CD14-positive monocyte (primary cell): ENCODE data around the gene FASN. TPM values are rescaled to one million over a fixed set of nuclear protein-coding genes. Genes with fewer than 3 reads are reported as not detected.

ENCODE experiments used
- DNase-seq, 3 donors: peaks; one replicate each; pipeline ENCODE4 v3.0.0-alpha.2; 2011 to 2022
- H2AFZ ChIP-seq: 2 replicates; pipeline ENCODE4 v1.6.0; 2012; ENCODE audit warnings: mild to moderate bottlenecking, low read depth, low read length, inconsistent platforms; ENCODE audit not compliant: insufficient read depth, poor library complexity, severe bottlenecking
- H3K27ac ChIP-seq, 2 donors: 1 replicate in 1 of 2; 2 replicates in 1 of 2; pipeline ENCODE4 v1.5.1; 2012 to 2013; ENCODE audit warnings: low read length in 2 of 2, control low read depth in 1 of 2, inconsistent platforms in 1 of 2, low read depth in 1 of 2, mild to moderate bottlenecking in 1 of 2
- H3K27me3 ChIP-seq, 2 donors: one replicate each; pipeline versions ENCODE4 v1.6.0 to v1.6.1; 2011 to 2013; ENCODE audit warnings: low read length in 2 of 2; ENCODE audit not compliant: control insufficient read depth in 2 of 2, insufficient read depth in 2 of 2
- H3K36me3 ChIP-seq, 2 donors: replicated peaks in 1 of 2; 1 replicate in 1 of 2; 2 replicates in 1 of 2; pipeline versions ENCODE4 v1.5.1 to v1.6.1; 2012 to 2013; ENCODE audit warnings: low read length in 2 of 2, control low read depth in 1 of 2, inconsistent platforms in 1 of 2, mild to moderate bottlenecking in 1 of 2; ENCODE audit not compliant: insufficient read depth in 2 of 2, control insufficient read depth in 1 of 2
- H3K4me1 ChIP-seq, 2 donors: 1 replicate in 1 of 2; 2 replicates in 1 of 2; pipeline versions ENCODE4 v1.5.1 to v1.6.1; 2012 to 2013; ENCODE audit warnings: low read length in 2 of 2, control low read depth in 1 of 2, inconsistent platforms in 1 of 2, mild to moderate bottlenecking in 1 of 2, moderate library complexity in 1 of 2; ENCODE audit not compliant: insufficient read depth in 2 of 2, control insufficient read depth in 1 of 2
- H3K4me2 ChIP-seq: replicated peaks from 2 replicates; pipeline ENCODE3; 2012; ENCODE audit warnings: low read length, moderate library complexity, mild to moderate bottlenecking; ENCODE audit not compliant: poor library complexity, severe bottlenecking; ENCODE audit errors: extremely low read depth
- H3K4me3 ChIP-seq, 3 experiments: fragments of 200-600 bp in 1 of 3; sonication (generic) in 1 of 3; replicated peaks in 1 of 3; 1 replicate in 2 of 3; 2 replicates in 1 of 3; pipeline ENCODE4 v1.5.1; 2011 to 2013; ENCODE audit warnings: low read length in 3 of 3, mild to moderate bottlenecking in 3 of 3, control low read depth in 2 of 3, low read depth in 2 of 3, inconsistent platforms in 1 of 3, moderate library complexity in 1 of 3
- H3K79me2 ChIP-seq: 2 replicates; pipeline ENCODE4 v1.6.0; 2012; ENCODE audit warnings: mild to moderate bottlenecking, control low read depth, inconsistent platforms, low read length, moderate library complexity; ENCODE audit not compliant: insufficient read depth
- H3K9ac ChIP-seq: 2 replicates; pipeline ENCODE4 v1.6.0; 2017; ENCODE audit warnings: low read length, mild to moderate bottlenecking; ENCODE audit not compliant: insufficient read depth, poor library complexity, severe bottlenecking
- H3K9me3 ChIP-seq, 2 donors: replicated peaks in 1 of 2; 1 replicate in 1 of 2; 2 replicates in 1 of 2; pipeline versions ENCODE4 v1.5.1 to v1.6.1; 2012 to 2013; ENCODE audit warnings: low read length in 2 of 2, control low read depth in 1 of 2; ENCODE audit not compliant: control insufficient read depth in 1 of 2, insufficient read depth in 1 of 2
- H4K20me1 ChIP-seq: 2 replicates; pipeline ENCODE4 v1.6.0; 2012; ENCODE audit warnings: mild to moderate bottlenecking, low read length, control low read depth, moderate library complexity; ENCODE audit not compliant: insufficient read depth
- H3K27ac Mint-ChIP-seq, 7 donors: one replicate each; pipeline ENCODE4 v1.8.0; 2020; ENCODE audit warnings: mild to moderate bottlenecking in 7 of 7, mixed read lengths in 7 of 7, moderate library complexity in 6 of 7, inconsistent platforms in 2 of 7
- H3K27me3 Mint-ChIP-seq, 3 donors: one replicate each; pipeline ENCODE4 v1.8.0; 2021 to 2022; ENCODE audit warnings: low read depth in 3 of 3, mild to moderate bottlenecking in 3 of 3, mixed read lengths in 3 of 3, moderate library complexity in 3 of 3, inconsistent platforms in 1 of 3
- H3K36me3 Mint-ChIP-seq, 2 donors: one replicate each; pipeline ENCODE4 v1.8.0; 2020; ENCODE audit warnings: mixed read lengths in 2 of 2, inconsistent platforms in 1 of 2, mild to moderate bottlenecking in 1 of 2
- H3K4me1 Mint-ChIP-seq: one replicate; pipeline ENCODE4 v1.8.0; 2020; ENCODE audit warnings: mild to moderate bottlenecking, mixed read lengths
- H3K4me3 Mint-ChIP-seq, 2 donors: one replicate each; pipeline ENCODE4 v1.8.0; 2020; ENCODE audit warnings: mild to moderate bottlenecking in 2 of 2, mixed read lengths in 2 of 2, moderate library complexity in 1 of 2
- H3K9me3 Mint-ChIP-seq, 7 donors: one replicate each; pipeline ENCODE4 v1.8.0; 2020 to 2022; ENCODE audit warnings: mixed read lengths in 7 of 7, mild to moderate bottlenecking in 6 of 7, moderate library complexity in 6 of 7, inconsistent platforms in 2 of 7
- WGBS: methylation state at CpG from one replicate; pipeline ENCODE4 v1.1.5; 2013; ENCODE audit warnings: missing lambda C conversion rate; ENCODE audit not compliant: insufficient coverage; 5-methylcytosine and 5-hydroxymethylcytosine counted together
- intact Hi-C, 2 donors: fragments of 100-400 bp; cut with micrococcal nuclease; formaldehyde crosslinking; loops; one replicate each; pipeline versions ENCODE4 v1.15.0 to v1.15.1; 2023
- polyA plus RNA-seq, 3 donors: library from polyadenylated mRNA; depleted of rRNA in 1 of 3; unstranded in 2 of 3; stranded (reverse) in 1 of 3; fragments of 300-500 nt in 2 of 3; fragments of >200 nt in 1 of 3; fragmentation: Illumina TruSeq in 2 of 3; gene quantifications; 1 replicate in 2 of 3; 2 replicates in 1 of 3; pipeline ENCODE4 v1.2.3, GENCODE V29; 2012 to 2021
- TF ChIP-seq, protein P1 (sequence below): fragments of 200-600 bp; IDR thresholded peaks from one replicate; pipeline ENCODE4 v1.8.0; 2022; ENCODE audit warnings: antibody characterized with exemption, mild to moderate bottlenecking

Gene FASN
- polyA plus RNA-seq, 3 donors: 0.08 to 8.4 (median 0.13) TPM

DNA sequence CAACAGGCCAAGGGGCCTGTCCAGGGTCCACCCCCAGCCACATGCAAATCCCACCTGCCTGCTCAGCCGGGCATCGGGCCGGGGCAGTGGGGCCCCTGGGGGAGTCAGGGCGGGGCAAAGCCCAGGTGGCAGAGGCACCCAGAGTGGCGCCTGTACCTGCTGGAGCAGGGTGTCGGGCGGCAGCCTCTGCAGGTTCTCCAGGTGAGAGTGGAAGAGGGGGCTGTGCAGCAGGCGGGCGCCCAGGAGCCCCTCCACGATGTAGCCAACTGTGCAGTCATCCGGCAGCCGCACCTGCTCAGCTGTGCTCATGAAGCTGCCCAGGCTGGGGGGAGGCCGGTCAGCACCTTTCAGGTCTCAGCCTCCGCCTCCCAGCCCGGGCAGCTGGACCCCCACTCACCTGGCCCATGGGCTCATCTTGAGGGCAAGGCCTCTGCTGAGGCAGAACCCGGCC lies 48.5 kb downstream of the FASN start:
- Histone ChIP-seq H3K27ac (no peak overlapping the region), H3K9ac (no peak overlapping the region), H3K79me2 (peaks cover 24% of the 10 kb centered on the region), H3K9me3 (no peaks in the 10 kb centered on the region), H4K20me1 (peaks cover 23% of the 10 kb centered on the region), H3K4me2 (no peak overlapping the region), H3K4me1 (peaks cover 20 to 29% of the 10 kb centered on the region in 2 donors), H3K4me3 (no peak overlapping the region), H2AFZ (no peak overlapping the region), H3K27me3 (no peaks in the 10 kb centered on the region), H3K36me3 (peaks cover 33 to 42% of the 10 kb centered on the region in 2 donors)
- TF ChIP-seq, protein P1, sequence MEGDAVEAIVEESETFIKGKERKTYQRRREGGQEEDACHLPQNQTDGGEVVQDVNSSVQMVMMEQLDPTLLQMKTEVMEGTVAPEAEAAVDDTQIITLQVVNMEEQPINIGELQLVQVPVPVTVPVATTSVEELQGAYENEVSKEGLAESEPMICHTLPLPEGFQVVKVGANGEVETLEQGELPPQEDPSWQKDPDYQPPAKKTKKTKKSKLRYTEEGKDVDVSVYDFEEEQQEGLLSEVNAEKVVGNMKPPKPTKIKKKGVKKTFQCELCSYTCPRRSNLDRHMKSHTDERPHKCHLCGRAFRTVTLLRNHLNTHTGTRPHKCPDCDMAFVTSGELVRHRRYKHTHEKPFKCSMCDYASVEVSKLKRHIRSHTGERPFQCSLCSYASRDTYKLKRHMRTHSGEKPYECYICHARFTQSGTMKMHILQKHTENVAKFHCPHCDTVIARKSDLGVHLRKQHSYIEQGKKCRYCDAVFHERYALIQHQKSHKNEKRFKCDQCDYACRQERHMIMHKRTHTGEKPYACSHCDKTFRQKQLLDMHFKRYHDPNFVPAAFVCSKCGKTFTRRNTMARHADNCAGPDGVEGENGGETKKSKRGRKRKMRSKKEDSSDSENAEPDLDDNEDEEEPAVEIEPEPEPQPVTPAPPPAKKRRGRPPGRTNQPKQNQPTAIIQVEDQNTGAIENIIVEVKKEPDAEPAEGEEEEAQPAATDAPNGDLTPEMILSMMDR: no peak
- H3K4me1 Mint-ChIP-seq: peaks cover 19% of the 10 kb centered on the region
- peaks cover 19 to 49% of the 10 kb centered on the region in 2 donors for H3K36me3 Mint-ChIP-seq
- no peak for DNase-seq
- no peaks in the 10 kb centered on the region for H3K27me3 Mint-ChIP-seq
- intact Hi-C loops: no loop called here
- no peak overlapping the region for H3K4me3 Mint-ChIP-seq
- no peaks in the 10 kb centered on the region for H3K9me3 Mint-ChIP-seq
- no peak overlapping the region for H3K27ac Mint-ChIP-seq
- WGBS: 97% methylated on average over 11 of the region's 16 CpGs

DNA sequence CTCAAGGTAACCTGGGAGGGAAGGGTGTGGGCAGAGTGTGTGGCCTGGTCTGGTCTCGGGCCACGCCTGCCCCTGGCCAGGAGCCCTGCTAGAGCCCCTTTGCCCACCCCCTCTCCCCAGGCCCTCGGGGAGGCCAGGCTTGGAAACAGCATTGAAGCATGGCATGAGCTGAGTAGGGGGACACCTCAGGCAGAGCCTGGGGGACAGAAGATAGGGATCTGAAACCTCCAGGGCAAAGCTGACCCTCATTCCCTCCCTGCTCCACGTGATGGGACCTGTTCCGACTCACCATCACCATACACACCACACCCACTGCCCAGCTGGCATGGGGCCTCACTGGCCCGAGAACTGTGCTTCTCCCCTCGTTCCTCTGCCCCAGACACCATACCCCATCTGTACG lies 48.9 kb downstream of the FASN start:
- no peak overlapping the region for H3K27ac Mint-ChIP-seq
- no peak overlapping the region for H3K9ac ChIP-seq

More for the DNA sequence above, 48.9 kb downstream of the FASN start:
- DNase-seq: no peak
- Histone ChIP-seq H3K27me3 (no peaks in the 10 kb centered on the region), H3K79me2 (peaks cover 24% of the 10 kb centered on the region), H2AFZ (no peak overlapping the region), H3K4me1 (peaks cover 20 to 29% of the 10 kb centered on the region in 2 donors), H3K4me3 (no peak overlapping the region), H3K36me3 (peaks cover 28 to 37% of the 10 kb centered on the region in 2 donors), H4K20me1 (peaks cover 19% of the 10 kb centered on the region), H3K27ac (no peak overlapping the region), H3K4me2 (no peak overlapping the region), H3K9me3 (no peaks in the 10 kb centered on the region)
- TF ChIP-seq, protein P1: no peak
- H3K27me3 Mint-ChIP-seq: no peaks in the 10 kb centered on the region
- peaks cover 17 to 45% of the 10 kb centered on the region in 2 donors for H3K36me3 Mint-ChIP-seq
- H3K4me1 Mint-ChIP-seq: peaks cover 19% of the 10 kb centered on the region
- H3K9me3 Mint-ChIP-seq: no peaks in the 10 kb centered on the region
- 95% methylated on average over 5 of the region's 8 CpGs for WGBS
- intact Hi-C loops: no loop called here
- no peak overlapping the region for H3K4me3 Mint-ChIP-seq
